ENCODE measurements around the gene FNBP1.

The FNBP1 gene

DNA sequence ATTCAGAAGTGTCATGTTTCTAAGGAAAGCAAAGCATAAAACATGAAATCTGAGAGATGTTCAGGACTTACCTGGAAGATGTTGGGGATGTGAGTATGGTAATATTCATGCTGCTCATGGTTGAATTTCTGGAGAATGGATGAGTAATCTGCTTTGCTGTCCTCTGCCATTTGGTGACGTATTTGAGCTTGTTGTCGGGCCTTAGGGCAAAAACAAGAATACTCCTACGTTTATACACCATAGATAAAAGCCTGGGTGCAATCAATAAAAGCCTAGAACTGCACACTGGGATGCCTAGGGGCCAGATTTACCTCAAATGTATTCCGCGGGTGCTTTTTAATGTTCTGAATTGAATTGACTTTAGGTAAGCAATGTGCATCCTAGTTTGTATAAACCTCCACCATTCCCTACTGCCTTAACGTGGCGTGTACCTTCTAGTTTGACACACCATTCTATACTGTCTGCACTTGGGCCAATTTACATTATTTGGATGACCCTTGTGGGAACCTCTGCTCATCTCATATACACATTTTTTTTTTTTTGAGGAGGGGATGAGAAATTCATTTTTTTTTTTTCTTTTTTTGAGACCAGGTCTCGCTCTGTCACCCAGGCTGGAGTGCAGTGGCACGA lies 113.4 kb downstream of the FNBP1 start:
- DNase-seq (ENCODE audit: low read depth in 1 of 2, low spot score in 1 of 2) = no peak

- DNase-seq (ENCODE audit: low read depth in 1 of 2, low spot score in 1 of 2) = no peak
These were observed 119.4 kb downstream of the FNBP1 start for GRCh38 chr9:129923589-129923988.

- no peak for DNase-seq (ENCODE audit: low read depth in 1 of 2, low spot score in 1 of 2)
These were observed 121.1 kb downstream of the FNBP1 start for GRCh38 chr9:129921905-129922304.

DNA sequence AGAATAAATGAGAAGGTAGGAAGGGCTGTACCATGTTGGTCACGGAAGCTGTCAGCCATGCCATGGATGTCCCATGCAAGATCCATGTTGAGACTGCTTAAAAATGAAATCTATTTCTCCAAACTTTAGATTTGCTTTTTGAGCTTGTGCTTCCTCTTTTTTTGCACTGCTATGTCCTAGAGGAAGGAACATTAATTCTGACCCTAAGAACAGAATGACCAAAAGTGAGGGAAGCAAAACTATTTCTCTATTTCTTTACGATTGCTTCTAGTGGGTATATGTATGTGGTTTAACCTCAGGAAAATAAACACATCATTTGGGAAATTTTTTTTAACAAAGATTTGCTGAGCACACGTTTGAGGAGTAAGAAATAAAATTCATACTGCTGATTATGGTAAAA lies 123.1 kb downstream of the FNBP1 start:
- DNase-seq (ENCODE audit: low read depth in 1 of 2, low spot score in 1 of 2) = no peak

DNA sequence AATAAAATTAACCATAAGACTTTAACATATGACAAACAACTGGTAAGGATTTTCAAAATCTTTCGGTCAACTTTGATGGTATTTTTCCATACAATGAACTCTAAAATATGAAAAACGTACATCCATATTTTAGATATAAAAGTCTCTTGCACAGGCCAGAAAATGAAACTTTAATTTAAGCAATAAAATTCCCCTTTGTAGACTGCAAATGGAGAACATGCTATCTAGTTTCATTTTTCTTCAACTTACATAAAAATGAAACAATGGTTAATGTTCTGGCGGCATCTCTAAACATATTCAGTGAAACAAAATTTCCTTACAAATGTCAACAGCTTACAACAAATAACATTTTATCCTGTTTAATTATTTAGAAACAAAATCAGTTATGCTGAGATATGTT lies 123.7 kb downstream of the FNBP1 start:
- no peak for DNase-seq (ENCODE audit: low read depth in 1 of 2, low spot score in 1 of 2)

- no peak for DNase-seq (ENCODE audit: low read depth in 1 of 2, low spot score in 1 of 2)
These were observed 124.6 kb downstream of the FNBP1 start for GRCh38 chr9:129918296-129918950.

DNA sequence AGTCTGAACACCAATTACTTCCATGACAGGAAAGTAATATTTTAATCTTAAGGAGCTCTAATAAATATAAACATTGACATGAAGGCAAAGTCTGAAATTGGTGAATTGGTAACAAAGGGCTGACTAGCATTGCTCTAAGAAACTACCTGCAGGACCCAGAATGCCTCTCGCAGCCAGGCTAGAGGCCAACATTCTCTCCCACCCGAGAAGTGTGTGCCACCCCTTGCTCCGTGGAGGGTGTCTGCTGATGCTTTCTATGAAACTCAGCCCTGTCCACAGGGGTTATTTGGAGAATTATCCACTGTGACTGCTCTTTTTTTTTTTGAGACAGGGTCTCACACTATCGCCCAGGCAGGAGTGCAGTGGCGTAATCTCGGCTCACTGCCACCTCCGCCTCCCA lies 126.3 kb downstream of the FNBP1 start:
- DNase-seq (ENCODE audit: low read depth in 1 of 2, low spot score in 1 of 2) = no peak

DNA sequence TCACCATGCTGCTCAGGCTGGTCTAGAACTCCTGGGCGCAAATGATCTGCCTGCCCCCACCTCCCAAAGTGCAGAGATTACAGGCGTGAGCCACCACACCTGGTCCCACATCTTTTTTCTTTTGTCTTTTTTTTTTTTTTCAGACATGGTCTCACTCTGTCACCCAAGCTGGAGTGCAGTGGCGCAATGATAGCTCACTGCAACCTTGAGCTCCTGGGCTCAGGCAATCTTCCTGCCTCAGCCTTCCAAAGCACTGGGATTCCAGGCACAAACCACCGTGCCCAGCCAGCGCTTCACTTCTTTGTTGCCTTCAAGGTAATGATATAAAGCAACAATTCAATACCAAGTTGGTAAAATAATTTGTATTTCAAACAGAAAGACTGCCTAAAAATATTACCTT lies 128.9 kb downstream of the FNBP1 start:
- no peak for DNase-seq (ENCODE audit: low read depth in 1 of 2, low spot score in 1 of 2)

GRCh38 chr9:129910628-129911567 lies 132.1 kb downstream of the FNBP1 start:
- DNase-seq (ENCODE audit: low read depth in 1 of 2, low spot score in 1 of 2) = no peak

DNA sequence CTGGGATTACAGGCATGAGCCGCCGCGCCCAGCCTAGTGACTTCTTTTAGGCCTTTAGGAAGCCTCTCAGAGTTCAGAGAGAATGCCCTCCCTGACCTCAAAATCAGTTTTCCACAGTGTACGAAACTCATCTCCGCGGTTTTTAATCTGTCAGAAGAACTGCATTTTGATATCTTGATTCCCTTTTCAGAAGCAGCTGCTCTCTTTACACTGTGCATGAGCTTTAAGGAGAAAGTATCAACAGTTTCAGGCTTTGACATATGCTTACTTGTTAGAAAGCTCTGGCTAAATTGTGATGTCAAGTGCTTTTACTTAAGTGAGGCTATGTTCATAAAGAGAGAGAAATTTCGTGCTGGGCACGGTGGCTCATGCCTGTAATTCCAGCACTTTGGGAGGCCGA lies 133.1 kb downstream of the FNBP1 start:
- DNase-seq (ENCODE audit: low read depth in 1 of 2, low spot score in 1 of 2) = no peak

DNA sequence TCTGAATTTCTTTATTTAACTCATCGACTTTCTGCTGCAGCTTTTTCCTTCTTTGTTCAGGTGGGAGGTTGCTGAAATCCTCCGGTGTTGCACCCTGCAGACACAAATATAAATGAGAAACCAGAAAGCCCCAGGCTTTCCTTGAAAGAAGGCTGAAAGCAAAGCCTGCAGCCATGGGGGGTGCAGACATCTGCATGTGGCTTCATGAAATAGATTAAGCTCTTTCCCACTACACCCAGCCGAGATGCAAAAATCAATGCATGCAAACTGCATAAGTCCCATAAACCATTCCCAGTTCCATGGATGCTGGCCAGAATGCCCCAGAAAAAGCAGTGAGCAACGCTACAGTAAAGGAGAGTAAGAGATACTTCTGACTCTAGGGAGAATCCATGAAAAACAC lies 134.1 kb downstream of the FNBP1 start:
- no peak for DNase-seq (ENCODE audit: low read depth in 1 of 2, low spot score in 1 of 2)

GRCh38 chr9:129907201-129907600 lies 135.8 kb downstream of the FNBP1 start:
- no peak for DNase-seq (ENCODE audit: low read depth in 1 of 2, low spot score in 1 of 2)

GRCh38 chr9:129906298-129906697 lies 136.7 kb downstream of the FNBP1 start:
- DNase-seq (ENCODE audit: low read depth in 1 of 2, low spot score in 1 of 2) = no peak

DNA sequence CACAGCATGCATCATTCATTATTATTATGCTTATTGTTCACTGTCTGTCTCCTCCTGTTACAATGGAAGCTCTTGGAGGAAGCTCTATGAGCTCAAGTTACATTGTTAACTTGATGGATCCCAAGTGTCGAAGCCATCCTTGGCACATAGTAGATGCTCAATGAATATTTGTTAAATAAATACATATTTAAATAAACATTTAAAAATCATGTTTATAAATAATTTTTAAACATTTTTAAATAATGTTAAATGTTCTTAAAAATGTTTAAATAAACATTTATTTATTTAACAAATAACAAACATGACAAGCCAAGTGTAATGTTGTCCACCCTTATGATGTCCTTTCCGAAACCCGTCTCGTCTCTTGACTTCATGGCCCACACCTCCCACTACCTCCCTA lies 138.3 kb downstream of the FNBP1 start:
- no peak for DNase-seq (ENCODE audit: low read depth in 1 of 2, low spot score in 1 of 2)

GRCh38 chr9:129902740-129903134 lies 140.3 kb downstream of the FNBP1 start:
- no peak for DNase-seq (ENCODE audit: low read depth in 1 of 2, low spot score in 1 of 2)

GRCh38 chr9:129901993-129902739 lies 140.8 kb downstream of the FNBP1 start:
- no peak for DNase-seq (ENCODE audit: low read depth in 1 of 2, low spot score in 1 of 2)

DNA sequence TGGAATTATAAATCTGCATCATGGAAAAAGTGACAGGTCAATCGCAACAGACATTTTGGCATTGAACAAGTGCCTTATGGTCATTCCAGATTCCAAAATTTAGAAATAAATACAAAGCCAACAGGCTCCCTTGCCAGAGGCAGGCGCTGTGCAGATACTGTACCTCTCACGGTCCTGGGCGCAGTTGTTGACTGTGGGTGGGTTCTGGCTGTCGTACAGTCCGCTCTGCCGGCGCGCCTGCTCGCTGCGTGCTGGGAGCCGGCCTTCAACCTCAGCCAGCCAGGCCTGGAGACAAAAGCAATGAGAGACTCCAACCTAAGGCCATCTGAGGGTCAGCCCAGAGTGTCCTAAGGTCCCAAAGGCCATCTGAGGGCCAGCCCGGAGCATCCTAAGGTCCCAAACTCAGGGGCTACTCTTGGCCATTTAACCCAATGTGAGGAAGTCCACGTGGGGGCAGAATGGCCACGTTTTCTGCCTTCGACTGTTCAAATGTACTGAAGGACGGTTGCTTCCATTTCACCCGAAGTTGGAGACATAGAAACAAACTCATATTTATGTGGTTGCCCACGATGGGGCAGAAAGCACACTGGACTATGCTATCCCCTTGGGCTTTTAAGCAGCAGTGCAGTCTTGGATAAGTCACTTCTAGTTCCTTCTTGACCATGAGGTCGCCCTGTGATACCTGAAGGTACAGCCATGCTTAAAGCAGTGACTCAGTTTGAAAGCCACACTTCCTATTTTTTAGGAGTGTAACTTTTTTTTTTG lies 142.5 kb downstream of the FNBP1 start:
- DNase-seq (ENCODE audit: low read depth in 1 of 2, low spot score in 1 of 2) = no peak

GRCh38 chr9:129899620-129900019 lies 143.4 kb downstream of the FNBP1 start:
- no peak for DNase-seq (ENCODE audit: low read depth in 1 of 2, low spot score in 1 of 2)

- DNase-seq (ENCODE audit: low read depth in 1 of 2, low spot score in 1 of 2) = no peak
These were observed 144.8 kb downstream of the FNBP1 start for GRCh38 chr9:129898185-129898584.

- no peak for DNase-seq (ENCODE audit: low read depth in 1 of 2, low spot score in 1 of 2)
These were observed 145.7 kb downstream of the FNBP1 start for GRCh38 chr9:129897263-129897662.

Measured in activated CD4-positive, alpha-beta T cell treated with anti-CD3 and anti-CD28 coated beads, Interleukin-2, amount 50 U/mL, for 24 hours (primary cell).